Adipose tissue (tissue), 3 donors: ENCODE results near the gene PROSER2. TPM values are rescaled to one million over a fixed set of nuclear protein-coding genes. Genes with fewer than 3 reads are reported as not detected.
A peak's percentile ranks its signal among the peaks of the same experiment; 100 is the strongest.

ENCODE experiments used
- H3K27ac ChIP-seq: one replicate; pipeline ENCODE4 v1.5.1; 2013; ENCODE audit warnings: low read depth, low read length
- WGBS, 3 donors: extraction: QIAGEN DNeasy Blood & Tissue Kit; methylation state at CpG; one replicate each; pipeline ENCODE4 v1.1.7; 2013; 5-methylcytosine and 5-hydroxymethylcytosine counted together
- polyA plus RNA-seq, 3 donors: library from polyadenylated mRNA; stranded (reverse); fragments of 200-250 nt; gene quantifications; one replicate each; pipeline ENCODE4 v1.2.3, GENCODE V29; 2013
- donor health status: healthy with polysubstance abuse.
- donor health status: Bipolar disorder and iron deficiency.
- donor health status: healthy.

Gene PROSER2
- polyA plus RNA-seq, 3 donors = 2.8 to 5.6 (median 4.2) TPM

DNA sequence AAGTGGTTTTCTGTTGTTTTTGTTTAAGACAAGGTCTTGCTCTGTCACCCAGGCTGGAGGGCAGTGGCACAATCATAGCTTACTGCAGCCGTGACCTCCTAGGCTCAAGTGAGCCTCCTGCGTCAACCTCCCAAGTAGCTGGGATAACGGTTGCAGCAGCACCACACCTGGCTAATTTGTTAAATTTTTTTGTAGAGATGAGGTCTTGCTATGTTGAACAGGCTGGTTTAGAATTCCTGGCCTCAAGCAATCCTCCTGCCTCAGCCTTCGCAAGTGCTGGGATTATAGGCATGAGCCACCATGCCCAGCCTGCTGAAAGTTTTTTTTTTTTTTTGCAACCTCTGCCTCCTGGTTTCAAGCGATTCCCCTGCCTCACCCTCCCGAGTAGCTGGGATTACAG is 31.1 kb downstream of the PROSER2 start:
- no peak overlapping the region for H3K27ac ChIP-seq
- WGBS, 3 donors = 92 to 96% (median 93%) methylated on average over 6 of the region's 6 CpGs

DNA sequence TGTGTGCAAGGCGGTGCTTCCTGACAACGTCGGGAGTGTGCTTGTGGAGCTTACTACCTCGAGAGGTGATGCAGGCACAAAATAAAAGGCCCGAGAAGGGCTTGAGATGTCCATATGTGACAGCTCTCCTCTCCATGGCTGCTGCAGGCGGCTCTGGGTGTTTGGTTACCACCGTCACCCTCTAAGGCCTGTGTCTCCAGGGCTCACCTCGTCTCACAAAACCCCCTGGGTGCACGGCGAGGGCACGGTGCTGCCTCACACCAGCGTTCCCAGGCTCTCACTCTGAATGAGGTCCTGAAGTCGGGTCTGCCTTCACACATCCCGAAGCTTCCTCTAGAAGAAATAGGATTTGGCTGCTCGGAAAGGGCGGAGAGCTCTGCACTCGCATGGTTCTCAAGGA is 32.9 kb downstream of the PROSER2 start:
- 85 to 92% (median 87%) methylated on average over 17 of the region's 17 CpGs for WGBS, 3 donors

DNA sequence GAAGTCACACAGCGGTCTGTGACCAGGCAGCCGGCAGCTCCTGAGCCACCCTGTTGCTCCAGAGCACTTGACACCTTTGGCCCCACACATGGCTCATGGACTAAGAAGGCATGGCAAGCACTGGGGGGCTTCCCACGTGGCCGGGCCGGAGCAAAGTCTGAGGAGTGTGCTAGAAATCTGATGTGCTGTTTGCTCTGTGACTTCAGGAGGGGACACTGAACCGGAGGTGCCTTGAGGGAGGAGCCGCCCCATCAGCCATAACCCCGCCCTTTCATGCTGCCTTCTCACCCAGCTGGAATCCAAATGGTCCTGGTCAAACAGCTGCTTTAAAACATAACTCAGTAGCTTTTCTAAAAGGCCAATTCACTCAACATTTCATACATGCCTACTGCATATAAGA is 33.5 kb downstream of the PROSER2 start:
- 86 to 94% (median 88%) methylated on average over 8 of the region's 8 CpGs for whole genome bisulfite sequencing, 3 donors

More for the DNA sequence above, 32.9 kb downstream of the PROSER2 start:
- no peak overlapping the region for H3K27ac ChIP-seq

DNA sequence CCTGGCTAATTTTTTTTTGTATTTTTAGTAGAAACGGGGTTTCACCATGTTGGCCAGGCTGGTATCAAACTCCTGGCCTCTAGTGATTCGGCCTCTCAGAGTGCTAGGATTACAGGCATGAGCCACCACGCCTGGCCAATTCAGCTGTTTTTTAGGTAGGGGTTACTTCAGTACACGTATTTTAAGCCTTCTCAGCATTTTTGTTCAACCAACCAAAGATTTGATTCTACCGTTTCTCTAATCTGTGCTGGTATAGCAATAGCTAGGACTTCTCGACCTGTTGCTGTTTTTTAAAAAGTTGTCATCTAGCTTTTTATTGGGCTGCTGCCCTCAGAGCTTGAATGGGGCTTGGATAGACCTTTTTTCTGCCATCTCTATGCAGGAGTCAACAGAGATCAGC is 34.9 kb downstream of the PROSER2 start:
- H3K27ac ChIP-seq = no peak overlapping the region
- WGBS, 3 donors = 90 to 92% (median 92%) methylated on average over 6 of the region's 6 CpGs

More for the DNA sequence above, 33.5 kb downstream of the PROSER2 start:
- no peak overlapping the region for H3K27ac ChIP-seq

DNA sequence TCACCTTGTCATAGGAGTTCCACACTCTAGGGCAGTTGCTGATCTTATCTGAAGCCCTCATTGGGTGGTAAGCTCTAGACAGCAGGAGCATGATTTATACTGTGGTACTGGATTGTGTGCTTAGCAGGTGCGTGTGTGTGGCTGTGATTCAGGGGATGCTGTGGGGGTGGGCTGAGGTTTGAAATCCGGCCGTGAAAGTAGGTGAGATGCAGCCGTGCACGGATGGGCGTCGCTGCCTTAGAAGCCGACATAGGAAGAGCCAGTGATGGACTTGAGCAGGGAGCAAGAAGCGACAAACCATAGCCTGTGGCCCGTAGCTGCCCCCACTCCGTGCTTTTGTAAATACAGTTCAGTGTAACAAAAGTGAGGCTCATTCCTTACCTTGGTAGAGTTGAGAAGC is 38.2 kb downstream of the PROSER2 start:
- H3K27ac ChIP-seq = no peak overlapping the region
- 93 to 94% (median 94%) methylated on average over 11 of the region's 11 CpGs for WGBS, 3 donors

DNA sequence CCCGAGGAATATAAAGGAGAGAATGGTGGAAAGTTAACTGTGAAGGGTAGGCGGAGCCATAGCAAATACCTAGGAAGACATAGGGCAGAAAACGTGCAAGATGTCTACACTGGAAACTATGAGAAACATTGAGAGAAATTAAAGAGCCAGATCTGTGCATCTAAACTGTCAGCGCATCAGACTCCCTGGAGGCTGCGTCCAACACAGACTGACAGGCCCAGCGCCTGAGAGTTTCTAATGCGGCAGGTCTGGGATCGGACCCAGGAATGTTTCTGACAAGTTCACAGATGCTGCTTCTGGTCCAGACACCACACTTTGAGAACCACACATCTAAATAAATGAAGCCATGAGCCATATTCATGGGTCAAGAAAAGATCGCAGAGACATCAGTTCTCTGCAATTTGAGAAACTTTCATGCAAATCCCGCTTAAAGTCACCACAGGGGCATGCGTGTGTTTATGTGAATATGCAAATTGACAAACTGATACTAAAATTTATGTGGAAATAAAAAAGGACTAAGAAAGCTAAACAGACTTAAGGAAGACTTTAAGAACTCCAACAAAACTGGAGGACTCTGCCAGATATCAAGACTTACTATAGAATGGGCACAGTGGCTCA is 38.8 kb downstream of the PROSER2 start:
- 91 to 92% (median 92%) methylated on average over 11 of the region's 11 CpGs for WGBS, 3 donors
- no peak overlapping the region for H3K27ac ChIP-seq

DNA sequence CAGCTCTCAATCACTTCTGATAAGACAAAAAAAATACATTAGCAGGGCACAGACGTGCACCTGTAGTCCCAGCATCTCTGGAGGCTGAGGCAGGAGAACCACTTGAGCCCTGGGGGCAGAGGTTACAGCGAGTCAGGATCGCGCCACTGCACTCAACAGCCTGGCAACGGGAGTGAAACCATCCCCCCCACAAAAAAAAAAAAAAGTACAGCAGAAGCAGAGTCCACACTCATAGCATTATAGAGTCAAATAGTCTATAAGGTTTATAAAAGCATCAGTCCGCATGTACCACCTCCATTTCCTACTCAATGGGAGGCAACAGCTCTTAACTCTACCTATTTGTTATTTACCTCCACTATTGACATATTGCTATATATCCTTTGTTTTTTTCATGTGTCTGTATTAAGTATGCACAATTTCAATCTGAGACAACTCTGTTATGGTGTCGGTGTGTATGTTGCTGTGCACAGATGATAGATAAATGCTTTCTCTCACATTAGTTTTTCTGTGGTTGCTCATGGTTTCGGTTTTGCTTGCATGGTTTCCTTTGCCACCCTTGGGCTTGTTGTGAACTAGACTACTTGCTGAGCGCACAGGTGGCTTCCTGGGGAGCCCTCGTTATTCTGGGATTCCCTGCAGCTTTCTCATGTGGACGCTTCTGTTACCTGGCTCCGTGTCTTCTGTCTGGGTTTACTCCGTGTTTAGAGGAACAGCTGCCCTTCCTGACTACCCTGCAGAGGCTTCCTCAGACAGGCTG is 40.4 kb downstream of the PROSER2 start:
- WGBS, 3 donors = 54 to 70% (median 60%) methylated on average over 13 of the region's 13 CpGs
- H3K27ac ChIP-seq = no peak overlapping the region

DNA sequence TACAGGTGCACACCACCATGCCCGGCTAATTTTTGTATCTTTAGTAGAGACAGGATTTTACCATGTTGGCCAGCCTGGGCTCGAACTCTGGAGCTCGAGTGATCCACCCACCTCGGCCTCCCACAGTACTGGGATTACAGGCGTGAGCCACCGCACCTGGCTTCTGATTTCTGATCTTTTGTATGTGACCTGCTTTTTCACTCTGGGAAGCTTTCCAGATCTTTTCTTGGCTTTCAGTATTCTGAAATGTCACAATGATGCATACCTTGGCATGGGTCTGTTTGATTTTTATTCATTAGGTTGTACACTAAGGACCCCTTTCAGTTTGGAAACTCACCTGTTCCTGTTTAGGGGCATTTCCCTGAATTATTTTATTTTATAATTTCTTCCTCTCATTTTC is 41.6 kb downstream of the PROSER2 start:
- WGBS, 3 donors = 50 to 80% (median 79%) methylated on average over 6 of the region's 6 CpGs
- H3K27ac ChIP-seq = no peak overlapping the region

DNA sequence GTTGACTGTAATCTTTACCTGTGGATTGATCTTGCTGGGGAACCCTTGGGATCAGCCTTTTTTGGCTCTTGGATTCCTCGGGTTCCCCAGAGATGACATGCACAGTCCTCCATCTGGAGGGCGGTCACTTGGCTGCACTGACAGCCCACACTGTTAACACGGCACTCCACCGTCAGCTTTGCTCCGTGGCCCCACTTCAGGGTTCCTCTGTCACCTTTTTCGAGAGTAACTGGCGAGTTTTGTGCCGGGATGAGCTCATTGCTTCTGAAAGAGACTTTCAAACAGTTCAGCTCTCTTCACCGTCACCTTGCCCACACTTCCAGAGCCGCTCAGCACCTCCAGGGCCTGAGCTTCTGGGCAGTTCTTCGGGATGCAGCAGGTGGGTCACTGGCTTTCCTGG is 42.4 kb downstream of the PROSER2 start:
- no peak overlapping the region for H3K27ac ChIP-seq
- WGBS, 3 donors = 78 to 88% (median 85%) methylated on average over 11 of the region's 11 CpGs

DNA sequence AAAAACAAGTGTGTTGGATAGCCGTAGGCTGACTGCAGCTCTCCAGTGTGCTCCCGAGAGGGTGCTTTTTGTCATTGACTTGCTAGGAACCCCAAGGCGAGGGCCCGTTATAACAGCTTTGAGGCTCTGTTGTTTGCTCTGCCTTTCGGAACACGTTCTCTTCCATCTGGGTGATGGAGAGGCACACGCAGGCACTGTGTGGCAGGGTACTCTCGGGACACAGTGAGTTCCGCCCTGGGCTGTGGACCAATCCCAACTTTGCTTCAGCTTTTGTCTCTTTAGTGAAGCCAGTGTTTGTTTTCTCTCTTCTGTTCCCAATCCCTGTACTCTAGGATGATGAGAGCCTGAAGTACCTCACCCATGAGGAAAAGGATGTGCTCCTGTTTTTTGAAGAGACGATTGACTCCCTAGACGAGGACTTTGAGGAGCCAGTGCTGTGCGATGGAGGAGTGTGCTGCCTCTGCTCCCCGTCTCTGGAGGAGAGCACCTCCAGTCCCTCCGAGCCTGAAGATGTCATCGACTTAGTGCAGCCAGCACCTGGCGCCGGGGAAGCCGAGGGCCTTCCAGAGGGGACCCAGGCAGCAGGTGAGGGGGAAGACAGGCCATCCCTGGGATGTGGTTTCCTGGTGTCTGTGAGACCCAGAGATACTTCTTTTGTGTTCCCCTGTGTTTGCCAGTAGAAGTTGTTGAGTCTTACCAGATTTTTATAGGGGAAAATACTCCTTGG is 43.2 kb downstream of the PROSER2 start:
- H3K27ac ChIP-seq = no peak overlapping the region
- 94 to 96% (median 96%) methylated on average over 18 of the region's 18 CpGs for WGBS, 3 donors

DNA sequence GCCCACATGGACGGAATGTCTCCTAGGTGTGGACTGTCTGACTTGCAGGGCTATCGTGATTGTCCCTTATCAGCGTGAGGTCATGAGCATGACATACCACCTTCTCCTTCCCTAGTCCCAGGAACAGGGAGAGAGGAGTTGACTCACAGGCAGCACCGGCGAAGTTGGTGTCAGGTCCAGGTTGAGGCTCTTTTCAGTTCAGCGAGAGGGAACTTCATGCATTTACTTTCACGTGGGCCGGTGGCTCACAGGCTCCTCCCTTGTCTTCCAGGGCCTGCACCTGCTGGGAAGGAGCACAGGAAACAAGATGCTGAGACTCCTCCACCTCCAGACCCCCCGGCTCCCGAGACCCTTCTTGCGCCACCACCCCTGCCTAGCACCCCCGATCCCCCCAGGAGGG is 46.1 kb downstream of the PROSER2 start:
- H3K27ac ChIP-seq = no peak overlapping the region
- WGBS, 3 donors = 81 to 92% (median 88%) methylated on average over 12 of the region's 12 CpGs

DNA sequence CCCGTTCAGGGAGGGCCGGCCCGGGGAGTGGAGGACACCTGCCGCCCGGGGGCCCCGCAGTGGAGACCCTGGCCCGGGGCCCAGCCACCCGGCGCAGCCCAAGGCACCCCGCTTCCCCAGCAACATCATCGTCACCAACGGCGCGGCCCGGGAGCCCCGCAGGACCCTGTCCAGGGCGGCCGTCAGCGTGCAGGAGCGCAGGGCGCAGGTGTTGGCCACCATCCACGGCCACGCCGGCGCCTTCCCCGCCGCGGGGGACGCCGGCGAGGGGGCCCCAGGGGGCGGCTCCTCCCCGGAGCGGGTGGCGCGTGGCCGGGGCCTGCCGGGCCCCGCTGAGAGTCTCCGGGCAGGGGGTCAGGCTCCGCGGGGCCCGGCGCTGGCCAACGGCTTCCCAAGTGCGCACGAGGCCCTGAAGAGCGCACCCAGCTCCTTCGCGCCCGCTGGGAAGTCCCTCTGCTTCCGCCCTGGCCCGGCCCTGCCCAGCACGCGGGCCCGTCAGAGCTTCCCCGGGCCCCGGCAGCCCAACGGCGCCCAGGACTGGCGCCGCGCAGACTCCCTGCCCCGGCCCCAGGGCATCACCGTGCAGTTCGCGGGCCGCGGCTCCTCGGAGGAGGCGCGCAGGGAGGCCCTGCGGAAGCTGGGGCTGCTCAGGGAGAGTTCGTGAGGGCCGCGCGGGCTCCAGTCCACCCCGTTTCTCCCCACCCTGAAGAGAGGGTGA is 46.7 kb downstream of the PROSER2 start:
- no peak overlapping the region for H3K27ac ChIP-seq
- 56 to 68% (median 63%) methylated on average over 45 to 78 of the region's 78 CpGs for WGBS, 3 donors

DNA sequence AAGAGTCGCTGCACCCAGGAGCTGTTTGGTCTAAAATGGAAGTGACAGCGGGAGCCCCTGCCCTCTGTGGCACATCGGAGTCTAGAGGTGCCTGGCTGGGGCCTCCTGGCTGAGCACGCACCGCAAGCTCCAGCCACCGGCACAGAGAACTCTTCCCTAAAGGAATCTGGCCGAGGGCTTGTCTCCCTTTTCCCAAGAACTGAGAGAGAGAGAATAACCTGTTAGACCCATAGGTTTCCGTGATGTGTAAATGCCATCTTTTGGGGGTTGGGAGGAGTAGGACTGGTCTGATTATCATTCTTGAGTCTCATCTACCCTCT is 47.3 kb downstream of the PROSER2 start:
- H3K27ac ChIP-seq = no peak overlapping the region
- WGBS, 3 donors = 73 to 90% (median 79%) methylated on average over 8 of the region's 8 CpGs

DNA sequence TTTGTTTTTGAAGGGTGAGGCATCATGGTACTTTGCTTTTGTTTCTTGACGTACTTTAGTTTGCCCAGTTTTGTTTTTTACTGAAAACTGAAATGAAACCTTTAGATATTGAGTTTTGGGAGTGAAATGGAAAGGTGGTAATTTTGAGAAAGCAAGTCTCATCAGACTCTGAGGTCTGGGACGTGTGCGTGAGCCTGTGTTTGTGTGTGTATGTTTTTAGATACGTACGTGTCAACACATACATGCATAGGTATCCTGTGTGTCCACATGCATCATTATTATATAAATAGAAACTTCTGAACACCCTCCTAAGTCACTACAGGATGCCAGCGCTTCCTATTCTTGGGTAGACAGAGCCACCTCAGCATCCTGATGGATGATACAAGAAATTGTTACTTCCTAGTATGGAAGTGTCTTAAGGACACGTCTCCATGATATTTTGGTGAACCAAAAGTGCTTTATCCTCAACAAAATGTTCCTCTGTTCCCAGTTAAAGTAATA is 47.8 kb downstream of the PROSER2 start:
- H3K27ac ChIP-seq = no peak overlapping the region
- WGBS, 3 donors = 80 to 90% (median 82%) methylated on average over 7 of the region's 7 CpGs

DNA sequence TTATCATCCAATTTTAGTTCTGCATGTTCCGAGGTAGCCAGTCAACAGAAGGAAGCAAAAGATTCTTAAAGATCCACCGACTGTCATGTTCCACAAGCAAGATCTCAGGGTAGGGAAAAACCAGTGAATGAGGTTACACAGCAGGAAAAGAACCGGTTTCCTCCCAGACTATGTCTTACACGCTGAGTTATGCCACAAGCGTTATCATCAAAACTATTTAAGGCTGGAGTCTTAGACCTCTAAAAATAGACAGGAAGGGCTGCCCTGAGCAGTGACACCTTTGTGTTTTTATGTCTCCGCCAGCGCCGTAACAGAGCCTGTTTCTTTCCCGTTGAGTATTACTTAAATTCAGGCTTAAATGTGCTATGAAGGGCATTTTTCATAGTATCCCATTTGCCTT is 48.3 kb downstream of the PROSER2 start:
- WGBS, 3 donors = 32 to 72% (median 40%) methylated on average over 9 of the region's 9 CpGs
- H3K27ac ChIP-seq = no peak overlapping the region

DNA sequence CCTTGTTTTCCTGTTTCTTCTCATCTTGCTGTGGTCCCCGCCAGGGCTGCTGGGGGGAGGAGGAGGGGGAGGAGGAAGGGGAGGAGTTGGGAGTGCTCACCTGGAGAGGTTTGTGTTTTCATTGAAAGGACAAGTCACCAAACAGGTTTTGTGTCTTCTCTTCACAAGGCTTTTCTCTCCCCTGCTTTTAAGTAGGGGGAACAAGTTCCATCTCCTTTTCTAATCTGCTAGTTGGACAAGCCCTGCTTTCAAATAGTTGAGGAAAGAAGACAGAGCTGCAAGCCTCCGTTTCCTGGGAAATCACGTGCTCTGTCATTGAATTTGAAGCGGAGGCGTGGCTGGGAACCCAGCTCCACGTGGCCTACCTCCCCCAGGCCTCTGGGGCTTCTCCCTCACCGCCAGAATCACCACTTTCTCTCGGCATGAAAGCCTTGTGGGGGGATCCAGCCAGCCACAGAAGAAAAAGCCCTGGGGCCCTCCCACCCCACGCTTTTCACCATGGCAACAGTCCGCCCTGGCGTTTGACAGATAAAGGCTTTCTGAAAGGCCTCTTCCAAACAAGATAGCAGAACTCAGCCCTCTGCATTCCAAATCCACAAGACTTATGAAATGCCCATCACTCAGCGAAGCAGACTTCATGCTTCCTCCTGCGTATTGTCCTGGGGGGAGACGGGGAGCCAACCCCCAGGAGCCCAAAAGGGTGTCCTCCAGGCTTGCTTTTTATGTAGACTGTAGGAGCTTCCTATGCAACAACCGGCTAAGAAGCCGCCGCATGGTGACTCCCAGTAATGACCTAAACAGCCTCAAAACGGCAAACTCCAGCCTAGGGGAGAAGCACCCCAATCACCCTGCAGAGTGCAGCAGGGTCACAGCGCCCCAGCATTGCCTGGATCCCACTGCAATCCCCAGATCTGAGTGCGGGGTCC is 51.7 kb downstream of the PROSER2 start:
- no peak overlapping the region for H3K27ac ChIP-seq
- 27 to 40% (median 29%) methylated on average over 20 of the region's 20 CpGs for WGBS, 3 donors

DNA sequence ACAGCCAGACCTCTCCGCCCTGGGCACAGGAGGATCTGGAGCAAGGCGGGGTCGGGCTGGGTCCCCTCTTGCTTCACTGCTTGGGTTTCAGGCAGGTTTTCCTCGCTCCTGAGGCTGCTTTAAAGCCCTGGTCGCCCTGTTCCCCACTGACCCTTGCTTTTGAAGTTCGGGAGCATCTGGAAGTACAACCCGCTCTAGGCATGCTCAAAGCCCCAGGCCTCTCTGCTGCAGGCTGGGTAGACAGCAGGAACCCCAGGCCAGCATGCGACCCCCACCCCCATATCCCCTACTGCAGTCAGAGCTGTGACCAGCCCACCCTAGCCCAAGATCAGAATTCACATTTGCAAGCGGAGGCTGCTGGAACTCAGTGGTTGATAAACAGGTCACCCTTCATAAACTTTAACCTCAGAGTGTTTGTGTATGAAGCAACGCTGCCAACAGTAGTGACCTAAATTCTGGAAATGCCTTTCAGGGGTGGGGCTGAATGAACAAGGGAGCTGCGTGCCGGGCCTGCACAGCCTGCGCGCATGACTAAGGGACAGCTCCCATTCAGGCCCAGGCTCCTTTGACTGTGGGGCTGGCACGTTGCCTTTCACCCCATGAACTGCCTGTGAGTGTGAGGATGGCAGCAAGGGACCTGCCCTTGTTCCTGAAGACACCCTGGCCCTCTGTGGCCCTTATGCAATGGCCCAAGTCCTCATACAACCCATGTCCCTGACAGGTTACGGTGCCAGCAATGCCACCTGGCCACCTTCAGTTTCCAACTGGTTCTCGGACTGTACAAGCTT is 52.5 kb downstream of the PROSER2 start:
- H3K27ac ChIP-seq = peak overlapping the region; percentile 35
- WGBS, 3 donors = 48 to 65% (median 64%) methylated on average over 15 to 17 of the region's 17 CpGs
